GM11168 (cell line): ENCODE measurements around the gene ZNF555.
"Not testable (repeated sequence)": the region's sequence is repeated elsewhere in the genome, so short reads cannot be mapped to it uniquely, and the experiment has no call there.

ENCODE experiments used
- in situ Hi-C: fragments of 300-500 bp; cut with MboI; formaldehyde crosslinking; loops from one replicate; pipeline ENCODE4 v1.12.0; 2022; ENCODE audit warnings: low sequenced_read_pairs; ENCODE audit not compliant: unreplicated experiment

The ZNF555 gene

GRCh38 chr19:2840794-2841791, at the start of gene ZNF555:
Gene ZNF555, plus strand, starts transcription at chr19:2841475. Its CDS starts 98 bp downstream, at chr19:2841573.
- in situ Hi-C loops = no loop called here

GRCh38 chr19:2791876-2792275, 49.4 kb upstream of the ZNF555 start:
- in situ Hi-C loops = no loop called here

- in situ Hi-C loops = not testable (repeated sequence)
Observed at GRCh38 chr19:2792666-2793065, 48.6 kb upstream of the ZNF555 start.

GRCh38 chr19:2793126-2793525, 48.1 kb upstream of the ZNF555 start:
- in situ Hi-C loops = no loop called here

- in situ Hi-C loops = no loop called here
Observed at GRCh38 chr19:2793577-2793976, 47.7 kb upstream of the ZNF555 start.

- in situ Hi-C loops = no loop called here
Observed at GRCh38 chr19:2795827-2796658, 45.2 kb upstream of the ZNF555 start.

- in situ Hi-C loops = no loop called here
Observed at GRCh38 chr19:2796659-2797266, 44.5 kb upstream of the ZNF555 start.

- in situ Hi-C loops = no loop called here
Observed at GRCh38 chr19:2797280-2797679, 44.0 kb upstream of the ZNF555 start.

GRCh38 chr19:2798158-2798685, 43.1 kb upstream of the ZNF555 start:
- in situ Hi-C loops = no loop called here

GRCh38 chr19:2798733-2799132, 42.5 kb upstream of the ZNF555 start:
- in situ Hi-C loops = no loop called here

- in situ Hi-C loops = no loop called here
Observed at GRCh38 chr19:2799273-2800020, 41.8 kb upstream of the ZNF555 start.

- in situ Hi-C loops = no loop called here
Observed at GRCh38 chr19:2800506-2800905, 40.8 kb upstream of the ZNF555 start.

GRCh38 chr19:2802826-2803225, 38.4 kb upstream of the ZNF555 start:
- in situ Hi-C loops = no loop called here

- in situ Hi-C loops = no loop called here
Observed at GRCh38 chr19:2803486-2804155, 37.7 kb upstream of the ZNF555 start.

- in situ Hi-C loops = no loop called here
Observed at GRCh38 chr19:2804156-2805004, 36.9 kb upstream of the ZNF555 start.

- in situ Hi-C loops = no loop called here
Observed at GRCh38 chr19:2805261-2805900, 35.9 kb upstream of the ZNF555 start.

- in situ Hi-C loops = no loop called here
Observed at GRCh38 chr19:2805991-2806649, 35.2 kb upstream of the ZNF555 start.
